ENCODE data around the gene CALB2.

Gene CALB2

DNA sequence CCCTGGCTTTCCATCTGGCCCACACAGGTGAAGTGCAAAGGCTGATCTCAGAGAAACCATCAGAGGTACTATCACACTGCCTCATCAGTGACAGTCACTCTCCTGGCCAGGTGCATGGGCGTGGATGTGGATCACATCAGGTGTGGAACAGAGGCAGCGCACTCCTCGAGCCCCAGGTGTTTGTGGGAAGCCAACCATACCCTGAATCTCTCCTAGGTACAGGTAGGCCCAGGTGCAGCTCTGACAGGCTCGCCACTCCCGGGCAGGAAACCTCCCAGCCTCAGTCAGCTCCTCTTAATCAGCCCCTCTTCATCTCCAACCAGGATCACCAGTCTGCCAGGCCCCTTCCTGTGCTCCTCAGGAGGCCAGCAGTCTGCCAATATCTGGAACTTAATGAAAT is 51.6 kb downstream of the CALB2 start:
- CTCF ChIA-PET: interaction anchor here (4.6 to 17.3 kb wide), 3 partner anchors 13 to 91 kb away, joined by 19 to 353 read pairs (median 173); partner anchors contain the start of gene ZNF19
- no peak for DNase-seq (ENCODE audit: low read depth, low spot score)
- TF ChIP-seq, protein P1, sequence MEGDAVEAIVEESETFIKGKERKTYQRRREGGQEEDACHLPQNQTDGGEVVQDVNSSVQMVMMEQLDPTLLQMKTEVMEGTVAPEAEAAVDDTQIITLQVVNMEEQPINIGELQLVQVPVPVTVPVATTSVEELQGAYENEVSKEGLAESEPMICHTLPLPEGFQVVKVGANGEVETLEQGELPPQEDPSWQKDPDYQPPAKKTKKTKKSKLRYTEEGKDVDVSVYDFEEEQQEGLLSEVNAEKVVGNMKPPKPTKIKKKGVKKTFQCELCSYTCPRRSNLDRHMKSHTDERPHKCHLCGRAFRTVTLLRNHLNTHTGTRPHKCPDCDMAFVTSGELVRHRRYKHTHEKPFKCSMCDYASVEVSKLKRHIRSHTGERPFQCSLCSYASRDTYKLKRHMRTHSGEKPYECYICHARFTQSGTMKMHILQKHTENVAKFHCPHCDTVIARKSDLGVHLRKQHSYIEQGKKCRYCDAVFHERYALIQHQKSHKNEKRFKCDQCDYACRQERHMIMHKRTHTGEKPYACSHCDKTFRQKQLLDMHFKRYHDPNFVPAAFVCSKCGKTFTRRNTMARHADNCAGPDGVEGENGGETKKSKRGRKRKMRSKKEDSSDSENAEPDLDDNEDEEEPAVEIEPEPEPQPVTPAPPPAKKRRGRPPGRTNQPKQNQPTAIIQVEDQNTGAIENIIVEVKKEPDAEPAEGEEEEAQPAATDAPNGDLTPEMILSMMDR (IDR thresholded peaks at IDR 0.05; ENCODE audit: insufficient read depth, low read length, missing control alignments): no peak
- POLR2A ChIA-PET: no interaction called here
- H3K4me3 ChIP-seq (ENCODE audit: low read depth, low read length): no peak overlapping the region

DNA sequence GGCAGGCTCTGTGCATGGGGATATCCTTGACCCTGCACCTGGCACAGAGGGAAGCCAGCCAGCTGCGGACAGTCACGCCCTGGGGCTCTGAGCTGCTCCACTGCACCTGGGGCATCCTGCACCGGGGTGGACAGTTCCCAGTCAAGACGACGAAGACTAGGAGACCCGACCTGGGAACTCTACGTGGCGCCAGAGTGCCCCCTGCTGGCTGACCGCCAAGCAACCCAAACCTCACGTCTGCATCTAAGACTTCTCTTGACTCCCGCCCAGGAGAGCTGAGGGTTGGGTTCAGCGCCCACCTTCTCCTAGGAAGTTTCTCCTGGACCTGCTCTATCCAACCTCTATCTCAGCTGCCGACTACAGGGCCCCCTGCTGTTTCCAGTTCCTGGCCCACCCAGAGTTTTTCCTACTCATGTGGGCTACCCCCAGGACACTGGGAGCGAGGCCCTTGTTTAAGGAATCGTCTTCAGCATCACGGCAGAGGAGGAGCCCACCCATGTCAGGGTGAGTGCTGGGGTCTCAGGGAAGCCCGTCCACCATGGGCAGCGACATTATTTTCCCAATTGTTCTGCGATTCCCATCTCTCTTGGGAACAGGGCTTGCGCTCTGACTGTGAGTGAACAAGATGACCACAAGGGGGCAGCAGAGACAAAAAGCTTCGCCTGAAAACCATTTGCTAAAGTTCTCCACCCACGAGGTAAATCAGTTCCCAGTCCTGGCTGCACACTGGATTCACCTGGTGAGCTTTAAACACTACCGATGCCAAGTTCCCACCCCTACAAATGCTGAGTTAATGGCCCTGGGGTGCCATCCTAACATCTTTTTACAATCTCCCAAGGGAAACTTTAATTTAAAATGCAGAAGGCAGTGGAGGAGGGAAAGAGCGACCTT is 54.0 kb downstream of the CALB2 start:
- CTCF ChIA-PET: interaction anchor here (0.7 to 17.3 kb wide), 33 partner anchors 9 to 199 kb away, joined by 3 to 353 read pairs (median 5); partner anchors contain the start of genes CHST4, ZNF19 and ZNF23
- TF ChIP-seq, protein P1 (IDR thresholded peaks at IDR 0.05; ENCODE audit: insufficient read depth, low read length, missing control alignments): peak; percentile 81
- no peak overlapping the region for H3K4me3 ChIP-seq (ENCODE audit: low read depth, low read length)
- DNase-seq (ENCODE audit: low read depth, low spot score): no peak
- POLR2A ChIA-PET: no interaction called here

DNA sequence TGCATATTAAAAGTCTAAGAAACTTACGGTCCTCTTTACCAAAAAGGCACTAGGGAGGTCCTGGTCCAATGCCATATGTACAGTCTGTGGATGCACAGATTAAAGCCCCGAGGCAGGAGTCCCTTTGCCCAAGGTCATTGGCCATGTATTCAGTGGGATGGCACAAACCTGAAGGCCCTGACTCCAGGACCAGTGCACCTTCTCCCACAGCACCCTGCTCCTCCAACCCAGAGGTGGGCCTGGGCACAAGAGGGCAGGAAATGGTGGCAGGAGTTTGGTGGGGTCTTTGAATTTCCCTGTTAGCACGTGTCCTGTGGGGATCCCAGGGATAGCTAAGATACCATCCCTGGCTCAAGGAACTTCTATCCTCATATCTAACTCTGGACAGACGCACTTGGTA is 54.8 kb downstream of the CALB2 start:
- TF ChIP-seq, protein P1 (IDR thresholded peaks at IDR 0.05; ENCODE audit: insufficient read depth, low read length, missing control alignments): no peak
- no peak overlapping the region for H3K4me3 ChIP-seq (ENCODE audit: low read depth, low read length)
- ChIA-PET CTCF (interaction anchor here (0.7 to 17.3 kb wide), 32 partner anchors 10 to 198 kb away, joined by 3 to 353 read pairs (median 5); partner anchors contain the start of genes CHST4, ZNF19 and ZNF23), POLR2A (no interaction called here)
- no peak for DNase-seq (ENCODE audit: low read depth, low spot score)

DNA sequence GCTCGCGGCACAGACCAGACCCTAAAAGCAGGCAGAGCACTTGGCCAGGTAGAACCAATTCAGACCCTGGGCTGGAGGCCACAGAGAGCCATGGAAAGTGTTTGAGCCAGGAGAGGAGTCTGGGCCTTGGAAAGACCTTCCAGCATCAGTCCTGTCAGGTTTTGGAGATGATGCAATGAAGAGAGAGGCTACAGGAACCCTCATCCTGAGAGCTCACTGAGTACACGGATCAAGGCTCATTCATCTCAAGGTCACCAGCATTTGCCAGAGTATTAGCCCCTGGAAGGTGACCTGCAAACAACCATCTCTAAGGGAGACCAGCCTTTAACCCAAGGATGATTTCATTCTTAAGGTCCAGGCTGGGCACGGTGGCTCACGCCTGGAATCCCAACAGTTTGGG is 55.5 kb downstream of the CALB2 start:
- CTCF ChIA-PET: interaction anchor here (0.9 to 17.3 kb wide), 10 partner anchors 9 to 125 kb away, joined by 3 to 353 read pairs (median 12); partner anchors contain the start of genes ZNF19 and ZNF23
- TF ChIP-seq, protein P1 (IDR thresholded peaks at IDR 0.05; ENCODE audit: insufficient read depth, low read length, missing control alignments): no peak
- no peak for DNase-seq (ENCODE audit: low read depth, low spot score)
- POLR2A ChIA-PET: no interaction called here
- no peak overlapping the region for H3K4me3 ChIP-seq (ENCODE audit: low read depth, low read length)

DNA sequence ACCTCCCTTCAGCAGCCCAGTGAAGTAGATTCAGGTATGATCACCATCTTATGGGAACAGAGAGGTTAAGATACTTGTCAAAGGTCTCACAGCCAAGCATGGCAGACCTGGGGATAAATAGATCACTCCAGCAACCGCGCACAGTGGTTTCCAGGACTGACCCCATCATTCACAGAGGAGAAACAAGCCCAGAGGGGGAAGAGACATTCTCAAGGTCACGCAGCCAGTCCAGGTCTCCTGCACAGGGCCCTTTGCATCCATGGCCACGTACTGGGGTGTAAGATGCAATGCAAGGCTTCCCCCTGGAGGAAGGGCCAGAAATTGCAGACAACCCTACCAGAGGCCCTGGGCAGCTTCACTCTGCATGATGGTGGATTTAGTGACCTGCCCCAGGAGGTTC is 63.4 kb downstream of the CALB2 start:
- no peak overlapping the region for H3K4me3 ChIP-seq (ENCODE audit: low read depth, low read length)
- TF ChIP-seq, protein P1 (IDR thresholded peaks at IDR 0.05; ENCODE audit: insufficient read depth, low read length, missing control alignments): peak; percentile 25
- CTCF ChIA-PET: interaction anchor here (4.4 to 17.3 kb wide), 2 partner anchors 10 to 69 kb away, joined by 19 to 173 read pairs; partner anchors contain the start of gene ZNF19
- no peak for DNase-seq (ENCODE audit: low read depth, low spot score)
- POLR2A ChIA-PET: no interaction called here

DNA sequence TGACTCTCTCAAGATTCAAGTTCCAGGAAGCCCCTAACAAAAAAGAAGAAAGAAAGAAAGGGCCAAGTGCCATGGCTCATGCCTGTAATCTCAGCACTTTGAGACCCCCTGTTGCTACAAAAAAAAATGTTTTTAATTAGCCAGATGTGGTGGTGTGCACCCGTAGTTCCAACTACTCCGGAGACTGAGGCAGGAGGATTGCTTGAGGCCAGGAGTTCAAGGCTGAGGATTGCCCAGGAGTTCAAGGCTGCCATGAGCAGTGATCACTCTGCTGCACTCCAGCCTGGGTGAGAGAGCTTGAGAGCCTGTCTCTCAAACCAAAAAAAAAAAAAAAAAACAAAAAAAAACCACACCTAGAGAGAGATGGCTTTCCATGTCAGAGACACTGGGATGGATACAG is 64.5 kb downstream of the CALB2 start:
- no peak for DNase-seq (ENCODE audit: low read depth, low spot score)
- TF ChIP-seq, protein P1 (IDR thresholded peaks at IDR 0.05; ENCODE audit: insufficient read depth, low read length, missing control alignments): no peak
- POLR2A ChIA-PET: no interaction called here
- H3K4me3 ChIP-seq (ENCODE audit: low read depth, low read length): no peak overlapping the region
- CTCF ChIA-PET: interaction anchor here (4.4 kb wide), 1 partner anchor 11 kb away, joined by 19 read pairs; no protein-coding TSS in a partner anchor
